B cell (primary cell): ENCODE measurements around the gene RFX4. TPM values are rescaled to one million over a fixed set of nuclear protein-coding genes. Genes with fewer than 3 reads are reported as not detected.

ENCODE experiments used
- ATAC-seq: fragments of 200-7000 bp; cut with Tn5 transposase; one replicate; pipeline ENCODE4 v1.10.0; 2021; ENCODE audit warnings: low read depth, mild to moderate bottlenecking, moderate number of reproducible peaks, moderate library complexity
- CTCF ChIA-PET: fragments of 350-600 bp; sonication (Branson Sonifier 250); formaldehyde crosslinking; loops from one replicate; lab custom pipeline; 2021; ENCODE audit warnings: antibody characterized with exemption, inconsistent platforms; lab: Charles Lee
- POLR2A ChIA-PET: fragments of 350-600 bp; sonication (Branson Sonifier 250); formaldehyde crosslinking; loops from one replicate; lab custom pipeline; 2021; ENCODE audit warnings: antibody characterized with exemption; lab: Charles Lee
- DNase-seq: peaks from one replicate; pipeline ENCODE4 v3.0.0; 2013
- H2AFZ ChIP-seq: 2 replicates; pipeline ENCODE4 v1.6.1; 2012; ENCODE audit warnings: mild to moderate bottlenecking, low read depth, low read length; ENCODE audit not compliant: insufficient read depth, poor library complexity, severe bottlenecking
- H3K27ac ChIP-seq, 2 donors: 1 replicate in 1 of 2; 2 replicates in 1 of 2; pipeline ENCODE4 v1.5.1; 2012 to 2013; ENCODE audit warnings: low read length in 2 of 2, mild to moderate bottlenecking in 2 of 2, moderate library complexity in 1 of 2
- H3K27me3 ChIP-seq, 4 experiments: fragments of 200-600 bp in 1 of 4; sonication (generic) in 1 of 4; replicated peaks in 1 of 4; 1 replicate in 2 of 4; 2 replicates in 2 of 4; pipeline versions ENCODE4 v1.6.1 to v1.7.0; 2013 to 2016; ENCODE audit warnings: low read length in 3 of 4, mild to moderate bottlenecking in 2 of 4, mixed read lengths in 1 of 4, moderate library complexity in 1 of 4; ENCODE audit not compliant: insufficient read depth in 4 of 4, control insufficient read depth in 3 of 4; ENCODE audit errors: control extremely low read depth in 1 of 4
- H3K36me3 ChIP-seq, 2 experiments: replicated peaks in 1 of 2; 1 replicate in 1 of 2; 2 replicates in 1 of 2; pipeline versions ENCODE4 v1.6.1 to v1.7.1; 2013; ENCODE audit warnings: low read length in 1 of 2; ENCODE audit not compliant: insufficient read depth in 2 of 2, control insufficient read depth in 1 of 2; ENCODE audit errors: control extremely low read depth in 1 of 2, extremely low read depth in 1 of 2
- H3K4me1 ChIP-seq, 2 donors: fragments of 200-600 bp in 1 of 2; sonication (generic) in 1 of 2; 1 replicate in 1 of 2; 2 replicates in 1 of 2; pipeline versions ENCODE4 v1.5.1 to v1.6.1; 2013 to 2017; ENCODE audit warnings: low read length in 2 of 2; ENCODE audit not compliant: control insufficient read depth in 2 of 2, insufficient read depth in 2 of 2
- H3K4me2 ChIP-seq: replicated peaks from 2 replicates; pipeline ENCODE3; 2012; ENCODE audit warnings: mild to moderate bottlenecking, low read depth, low read length; ENCODE audit not compliant: poor library complexity, severe bottlenecking
- H3K4me3 ChIP-seq, 5 experiments: fragments of 200-600 bp in 1 of 5; sonication (generic) in 1 of 5; 1 replicate in 3 of 5; 2 replicates in 2 of 5; pipeline versions ENCODE4 v1.5.1 to v1.7.0; 2011 to 2016; ENCODE audit warnings: low read length in 4 of 5, mild to moderate bottlenecking in 4 of 5, low read depth in 2 of 5, control low read depth in 1 of 5, moderate library complexity in 1 of 5; ENCODE audit not compliant: insufficient read depth in 1 of 5; ENCODE audit errors: control extremely low read depth in 1 of 5, extremely low read depth in 1 of 5
- H3K79me2 ChIP-seq: fragments of 200-600 bp; sonication (generic); one replicate; pipeline ENCODE4 v1.6.0; 2016; ENCODE audit warnings: low read length; ENCODE audit not compliant: control insufficient read depth, insufficient read depth
- H3K9ac ChIP-seq: fragments of 200-600 bp; sonication (generic); 2 replicates; pipeline ENCODE4 v1.6.1; 2017; ENCODE audit warnings: mild to moderate bottlenecking, low read length, moderate library complexity
- H3K9me3 ChIP-seq, 3 donors: one replicate each; pipeline versions ENCODE4 v1.6.1 to v1.7.1; 2013; ENCODE audit warnings: low read length in 2 of 3; ENCODE audit not compliant: control insufficient read depth in 2 of 3, insufficient read depth in 1 of 3; ENCODE audit errors: control extremely low read depth in 1 of 3
- H4K20me1 ChIP-seq: 2 replicates; pipeline ENCODE4 v1.6.0; 2012; ENCODE audit warnings: mild to moderate bottlenecking, low read length; ENCODE audit not compliant: insufficient read depth, control insufficient read depth, poor library complexity, severe bottlenecking
- H3K27ac Mint-ChIP-seq: one replicate; pipeline ENCODE4 v1.8.0; 2021; ENCODE audit warnings: mixed read lengths
- H3K27me3 Mint-ChIP-seq: one replicate; pipeline ENCODE4 v1.8.0; 2021; ENCODE audit warnings: mixed read lengths
- H3K4me1 Mint-ChIP-seq: one replicate; pipeline ENCODE4 v1.8.0; 2021; ENCODE audit warnings: mixed read lengths
- H3K4me3 Mint-ChIP-seq: one replicate; pipeline ENCODE4 v1.8.0; 2021; ENCODE audit warnings: mixed read lengths
- H3K9me3 Mint-ChIP-seq: one replicate; pipeline ENCODE4 v1.8.0; 2022; ENCODE audit warnings: mixed read lengths; ENCODE audit not compliant: insufficient read depth
- EZH2 ChIP-seq: IDR thresholded peaks from 2 replicates; pipeline ENCODE4 v1.6.1; 2012; ENCODE audit warnings: borderline replicate concordance, low read depth, mild to moderate bottlenecking, moderate library complexity, low read length; ENCODE audit not compliant: insufficient read depth, poor library complexity, severe bottlenecking
- WGBS: methylation state at CpG from one replicate; pipeline ENCODE4 v1.1.5; 2013; ENCODE audit warnings: missing lambda C conversion rate; ENCODE audit not compliant: insufficient coverage; 5-methylcytosine and 5-hydroxymethylcytosine counted together
- intact Hi-C: fragments of 100-400 bp; cut with micrococcal nuclease; formaldehyde crosslinking; loops from one replicate; pipeline ENCODE4 v1.10.0; 2022
- polyA plus RNA-seq: library from polyadenylated mRNA; depleted of rRNA; stranded (reverse); fragments of >200 nt; gene quantifications from 2 replicates; pipeline ENCODE4 v1.2.3, GENCODE V29; 2012
- total RNA-seq, 2 donors: library from RNA; stranded (reverse); fragments of 120-200 nt in 1 of 2; gene quantifications; 1 replicate in 1 of 2; 2 replicates in 1 of 2; pipeline versions ENCODE4 v1.2.3 to v1.2.4, GENCODE V29; 2013 to 2022
- TF ChIP-seq, protein P1 (sequence below): fragments of 200-600 bp; IDR thresholded peaks from one replicate; pipeline ENCODE4 v1.8.0; 2022; ENCODE audit warnings: antibody characterized with exemption, mild to moderate bottlenecking

Gene RFX4
- total and polyA plus RNA-seq, 2 donors (not counting 1 experiment from before 2014, with no cell fraction given) = not detected

GRCh38 chr12:106586803-106587684 lies 4.2 kb downstream of the RFX4 start:
- WGBS = 6% methylated on average over 59 of the region's 62 CpGs
- ATAC-seq (no peak), DNase-seq (no peak)
- H3K9ac ChIP-seq = no peak overlapping the region
- no peak overlapping the region for H2AFZ ChIP-seq
- H3K27me3 ChIP-seq = peaks cover 0 to 79% (median 37%) of the 10 kb centered on the region in 4 experiments
- H3K4me3 ChIP-seq = no peak overlapping the region
- no peaks in the 10 kb centered on the region for H3K79me2 ChIP-seq
- CTCF ChIA-PET = no interaction called here
- no peaks in the 10 kb centered on the region for H3K9me3 Mint-ChIP-seq
- H3K4me1 Mint-ChIP-seq = peaks cover 14% of the 10 kb centered on the region
- peaks cover 11 to 13% of the 10 kb centered on the region in 2 donors for H3K4me1 ChIP-seq
- intact Hi-C loops = no loop called here
- TF ChIP-seq, protein P1, sequence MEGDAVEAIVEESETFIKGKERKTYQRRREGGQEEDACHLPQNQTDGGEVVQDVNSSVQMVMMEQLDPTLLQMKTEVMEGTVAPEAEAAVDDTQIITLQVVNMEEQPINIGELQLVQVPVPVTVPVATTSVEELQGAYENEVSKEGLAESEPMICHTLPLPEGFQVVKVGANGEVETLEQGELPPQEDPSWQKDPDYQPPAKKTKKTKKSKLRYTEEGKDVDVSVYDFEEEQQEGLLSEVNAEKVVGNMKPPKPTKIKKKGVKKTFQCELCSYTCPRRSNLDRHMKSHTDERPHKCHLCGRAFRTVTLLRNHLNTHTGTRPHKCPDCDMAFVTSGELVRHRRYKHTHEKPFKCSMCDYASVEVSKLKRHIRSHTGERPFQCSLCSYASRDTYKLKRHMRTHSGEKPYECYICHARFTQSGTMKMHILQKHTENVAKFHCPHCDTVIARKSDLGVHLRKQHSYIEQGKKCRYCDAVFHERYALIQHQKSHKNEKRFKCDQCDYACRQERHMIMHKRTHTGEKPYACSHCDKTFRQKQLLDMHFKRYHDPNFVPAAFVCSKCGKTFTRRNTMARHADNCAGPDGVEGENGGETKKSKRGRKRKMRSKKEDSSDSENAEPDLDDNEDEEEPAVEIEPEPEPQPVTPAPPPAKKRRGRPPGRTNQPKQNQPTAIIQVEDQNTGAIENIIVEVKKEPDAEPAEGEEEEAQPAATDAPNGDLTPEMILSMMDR = no peak
- no peak for TF ChIP-seq EZH2
- H3K27ac Mint-ChIP-seq = no peak overlapping the region
- peaks cover 60% of the 10 kb centered on the region for H3K27me3 Mint-ChIP-seq
- no peak overlapping the region for H3K27ac ChIP-seq
- no peak overlapping the region for H3K4me2 ChIP-seq
- POLR2A ChIA-PET = no interaction called here
- no peaks in the 10 kb centered on the region for H3K36me3 ChIP-seq
- peaks cover 0 to 14% (median 0%) of the 10 kb centered on the region in 3 donors for H3K9me3 ChIP-seq
- no peak overlapping the region for H3K4me3 Mint-ChIP-seq
- H4K20me1 ChIP-seq = no peaks in the 10 kb centered on the region

- no peak overlapping the region for H3K9ac ChIP-seq
- no peak overlapping the region for H3K4me3 Mint-ChIP-seq
- H3K4me3 ChIP-seq = no peak overlapping the region
- no peak overlapping the region for H3K27ac Mint-ChIP-seq
- no peaks in the 10 kb centered on the region for H3K79me2 ChIP-seq
- H3K9me3 ChIP-seq = peaks cover 0 to 14% (median 0%) of the 10 kb centered on the region in 3 donors
- H3K36me3 ChIP-seq = no peaks in the 10 kb centered on the region
- H3K4me2 ChIP-seq = no peak overlapping the region
- ATAC-seq = no peak
- WGBS = 83% methylated on average over 1 of the region's 4 CpGs
- no peak overlapping the region for H2AFZ ChIP-seq
- intact Hi-C loops = no loop called here
- ChIA-PET CTCF (no interaction called here), POLR2A (no interaction called here)
- H3K27me3 ChIP-seq = peaks cover 0 to 67% (median 40%) of the 10 kb centered on the region in 4 experiments
- peaks cover 1% of the 10 kb centered on the region in 2 donors for H3K4me1 ChIP-seq
- peaks cover 6% of the 10 kb centered on the region for H3K4me1 Mint-ChIP-seq
- DNase-seq = no peak
- H3K9me3 Mint-ChIP-seq = no peaks in the 10 kb centered on the region
- no peak for TF ChIP-seq EZH2
- TF ChIP-seq, protein P1 = no peak
- H3K27me3 Mint-ChIP-seq = peaks cover 64% of the 10 kb centered on the region
- no peaks in the 10 kb centered on the region for H4K20me1 ChIP-seq
- H3K27ac ChIP-seq = no peak overlapping the region
Measured at GRCh38 chr12:106588771-106589170, 6.0 kb downstream of the RFX4 start.
